Type B pancreatic cell (in vitro differentiated cells): ENCODE data around the gene HOXD4. TPM values are rescaled to one million over a fixed set of nuclear protein-coding genes. Genes with fewer than 3 reads are reported as not detected.
A peak's percentile ranks its signal among the peaks of the same experiment; 100 is the strongest.

ENCODE experiments used
- DNase-seq: peaks from one replicate; pipeline ENCODE4 v3.0.0; 2021; ENCODE audit warnings: mixed read lengths; ENCODE audit not compliant: unreplicated experiment; ENCODE audit errors: extremely low spot score
- H3K27ac Mint-ChIP-seq: 2 replicates; pipeline ENCODE4 v1.8.0; 2021; ENCODE audit warnings: mild to moderate bottlenecking, mixed read lengths
- H3K27me3 Mint-ChIP-seq: 2 replicates; pipeline ENCODE4 v1.8.0; 2021; ENCODE audit warnings: mixed read lengths
- H3K36me3 Mint-ChIP-seq: 2 replicates; pipeline ENCODE4 v1.8.0; 2021; ENCODE audit warnings: mixed read lengths
- H3K4me1 Mint-ChIP-seq: one replicate; pipeline ENCODE4 v1.8.0; 2021; ENCODE audit warnings: mixed read lengths; ENCODE audit not compliant: unreplicated experiment
- H3K4me3 Mint-ChIP-seq: 2 replicates; pipeline ENCODE4 v1.8.0; 2021; ENCODE audit warnings: mild to moderate bottlenecking, mixed read lengths
- H3K9me3 Mint-ChIP-seq: 2 replicates; pipeline ENCODE4 v1.8.0; 2021; ENCODE audit warnings: mixed read lengths
- CTCF ChIP-seq: fragments of 200-600 bp; sonication (generic); conservative IDR thresholded peaks from 2 replicates; pipeline ENCODE4 v1.5.0; 2021; ENCODE audit warnings: antibody characterized with exemption, mild to moderate bottlenecking
- total RNA-seq: library from RNA; stranded (reverse); gene quantifications from 2 replicates; pipeline ENCODE4 v1.2.1, GENCODE V29; 2021; ENCODE audit warnings: low replicate concordance

Gene HOXD4
- total RNA-seq, 1 donor from 2014 or later: 37.0 TPM

- Mint-ChIP-seq H3K4me1 (no peaks in the 10 kb centered on the region), H3K27me3 (peaks cover 95% of the 10 kb centered on the region), H3K4me3 (peak overlapping the region; percentile 7), H3K27ac (no peak overlapping the region), H3K9me3 (peaks cover 4% of the 10 kb centered on the region), H3K36me3 (peaks cover 3% of the 10 kb centered on the region)
- DNase-seq: peak; percentile 59
- no peak for TF ChIP-seq CTCF
These were observed 39.4 kb upstream of the HOXD4 start for GRCh38 chr2:176111846-176112374.

- no peak for TF ChIP-seq CTCF
- H3K9me3 Mint-ChIP-seq: peaks cover 6% of the 10 kb centered on the region
- H3K4me1 Mint-ChIP-seq: no peaks in the 10 kb centered on the region
- DNase-seq: peak; percentile 67
- peaks cover 5% of the 10 kb centered on the region for H3K36me3 Mint-ChIP-seq
- no peak overlapping the region for H3K4me3 Mint-ChIP-seq
- peaks cover 96% of the 10 kb centered on the region for H3K27me3 Mint-ChIP-seq
- H3K27ac Mint-ChIP-seq: no peak overlapping the region
These were observed 38.7 kb upstream of the HOXD4 start for GRCh38 chr2:176112375-176113302.

GRCh38 chr2:176114120-176114929 is 37.0 kb upstream of the HOXD4 start:
- H3K36me3 Mint-ChIP-seq: peaks cover 5% of the 10 kb centered on the region
- TF ChIP-seq CTCF: no peak
- no peaks in the 10 kb centered on the region for H3K4me1 Mint-ChIP-seq
- no peak for DNase-seq
- no peak overlapping the region for H3K4me3 Mint-ChIP-seq
- peaks cover 6% of the 10 kb centered on the region for H3K9me3 Mint-ChIP-seq
- peak overlapping the region; percentile 18 for H3K27ac Mint-ChIP-seq
- peaks cover 99% of the 10 kb centered on the region for H3K27me3 Mint-ChIP-seq

GRCh38 chr2:176114930-176115625 is 36.3 kb upstream of the HOXD4 start:
- Mint-ChIP-seq H3K27ac (no peak overlapping the region), H3K27me3 (peaks cover 99% of the 10 kb centered on the region), H3K4me1 (no peaks in the 10 kb centered on the region), H3K9me3 (peaks cover 6% of the 10 kb centered on the region), H3K4me3 (no peak overlapping the region), H3K36me3 (peaks cover 9% of the 10 kb centered on the region)
- no peak for TF ChIP-seq CTCF
- peak; percentile 54 for DNase-seq
